Mammary epithelial cell (primary cell): ENCODE measurements around the gene PBX1.

ENCODE experiments used
- CTCF ChIP-seq, 2 donors: IDR thresholded peaks in 1 of 2; conservative IDR thresholded peaks in 1 of 2; 2 replicates each; pipeline ENCODE4 v1.5.1; 2011 to 2012; ENCODE audit warnings: inconsistent platforms in 2 of 2, low read length in 2 of 2, mild to moderate bottlenecking in 2 of 2, control low read depth in 1 of 2, low read depth in 1 of 2; ENCODE audit not compliant: insufficient read depth in 1 of 2; ENCODE audit errors: extremely low read depth in 1 of 2
- EZH2 ChIP-seq: IDR thresholded peaks from 2 replicates; pipeline ENCODE4 v1.6.1; 2012; ENCODE audit warnings: low read length, inconsistent platforms, borderline replicate concordance

GRCh38 chr1:164700683-164701082, 141.7 kb downstream of the PBX1 start:
- no peak for TF ChIP-seq CTCF (conservative IDR thresholded peaks at IDR 0.05 in 1 of 2, IDR thresholded peaks at IDR 0.05 in 1 of 2; ENCODE audit: extremely low read depth in 1 of 2, insufficient read depth in 1 of 2, low read depth in 1 of 2, low read length in 2 of 2)
- TF ChIP-seq EZH2, result no peak
